OCI-LY7 (cell line): Measurements from ENCODE around the gene UBA7.
"Not testable (repeated sequence)": the region's sequence is repeated elsewhere in the genome, so short reads cannot be mapped to it uniquely, and the experiment has no call there.

Experiments used
- CTCF ChIP-seq: fragments of 200-600 bp; sonication (generic); conservative IDR thresholded peaks from 2 replicates; pipeline ENCODE4 v1.5.1; 2014; ENCODE audit warnings: mild to moderate bottlenecking, antibody characterized with exemption, low read length, moderate library complexity, mixed read lengths
- EZH2phosphoT487 ChIP-seq: fragments of 200-600 bp; sonication (generic); IDR thresholded peaks from 2 replicates; pipeline ENCODE4 v1.6.1; 2018; ENCODE audit warnings: low read depth, borderline replicate concordance, mild to moderate bottlenecking, mixed run types, antibody characterized with exemption, low read length, moderate library complexity, mixed read lengths

- TF ChIP-seq CTCF, EZH2phosphoT487: not testable (repeated sequence)
These were observed 31.5 kb downstream of the UBA7 start for GRCh38 chr3:49782277-49782676.
